Chondrocyte (in vitro differentiated cells): ENCODE data around the gene APCDD1L. TPM values are rescaled to one million over a fixed set of nuclear protein-coding genes. Genes with fewer than 3 reads are reported as not detected.

Experiments used
- DNase-seq: peaks from one replicate; pipeline ENCODE4 v3.0.0; 2021; ENCODE audit warnings: mixed read lengths, low spot score
- H3K27ac Mint-ChIP-seq: one replicate; pipeline ENCODE4 v1.8.0; 2021; ENCODE audit warnings: mild to moderate bottlenecking, moderate library complexity, mixed read lengths; ENCODE audit not compliant: unreplicated experiment
- H3K27me3 Mint-ChIP-seq: 2 replicates; pipeline ENCODE4 v1.8.0; 2021; ENCODE audit warnings: low read depth, mixed read lengths
- H3K36me3 Mint-ChIP-seq: 2 replicates; pipeline ENCODE4 v1.8.0; 2021; ENCODE audit warnings: low read depth, mixed read lengths
- H3K4me1 Mint-ChIP-seq: 2 replicates; pipeline ENCODE4 v1.8.0; 2021; ENCODE audit warnings: low read depth, mild to moderate bottlenecking, mixed read lengths
- H3K4me3 Mint-ChIP-seq: one replicate; pipeline ENCODE4 v1.8.0; 2021; ENCODE audit warnings: mild to moderate bottlenecking, moderate library complexity, mixed read lengths; ENCODE audit not compliant: unreplicated experiment
- H3K9me3 Mint-ChIP-seq: 2 replicates; pipeline ENCODE4 v1.8.0; 2021; ENCODE audit warnings: low read depth, mixed read lengths
- total RNA-seq: library from RNA; stranded (reverse); gene quantifications from 3 replicates; pipeline ENCODE4 v1.2.1, GENCODE V29; 2021
- TF ChIP-seq, protein P1 (sequence below): fragments of 200-600 bp; sonication (generic); IDR thresholded peaks from 2 replicates; pipeline ENCODE4 v1.5.0; 2021; ENCODE audit warnings: antibody characterized with exemption, mild to moderate bottlenecking, moderate library complexity

Gene APCDD1L
- total RNA-seq, 1 donor from 2014 or later = 20.7 TPM

DNA sequence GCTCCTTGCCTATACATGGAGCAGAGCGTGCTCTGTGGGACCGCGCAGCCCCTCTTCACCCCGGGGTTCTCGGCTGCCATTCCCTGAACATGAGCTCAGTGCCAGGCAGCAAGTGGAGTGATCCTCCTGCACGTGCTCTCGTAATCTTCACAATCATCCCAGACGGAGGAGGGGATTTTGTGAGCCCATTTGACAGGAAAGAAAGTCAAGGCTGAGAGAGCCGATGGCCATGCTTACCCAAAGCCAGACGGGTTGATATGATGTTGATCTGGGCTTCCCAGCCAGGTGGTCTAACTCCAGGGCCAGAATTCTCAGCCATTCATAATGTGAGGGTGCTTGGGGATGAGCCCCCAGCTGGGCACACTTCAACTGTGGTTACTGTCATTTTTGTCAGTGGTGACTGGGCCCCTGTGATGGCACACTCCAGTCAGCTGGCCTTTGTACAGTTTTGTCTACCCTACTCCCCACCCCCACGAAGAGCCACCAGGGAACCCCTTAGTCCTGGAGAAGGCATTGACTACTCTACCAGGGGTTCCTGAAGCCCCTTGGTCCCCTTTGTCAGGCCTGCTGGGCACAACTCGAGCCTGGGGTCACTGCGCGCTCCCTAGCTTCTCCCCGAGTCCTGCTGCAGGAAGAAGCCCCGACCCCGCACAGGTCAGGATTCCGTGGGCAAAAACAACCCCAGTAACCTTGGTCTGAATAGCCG is 1.5 kb downstream of the APCDD1L start:
- Mint-ChIP-seq H3K9me3 (no peaks in the 10 kb centered on the region), H3K4me3 (peak overlapping the region; percentile 54), H3K4me1 (peaks cover 55% of the 10 kb centered on the region), H3K36me3 (no peaks in the 10 kb centered on the region), H3K27me3 (no peaks in the 10 kb centered on the region), H3K27ac (peak overlapping the region; percentile 12)
- no peak for DNase-seq
- TF ChIP-seq, protein P1, sequence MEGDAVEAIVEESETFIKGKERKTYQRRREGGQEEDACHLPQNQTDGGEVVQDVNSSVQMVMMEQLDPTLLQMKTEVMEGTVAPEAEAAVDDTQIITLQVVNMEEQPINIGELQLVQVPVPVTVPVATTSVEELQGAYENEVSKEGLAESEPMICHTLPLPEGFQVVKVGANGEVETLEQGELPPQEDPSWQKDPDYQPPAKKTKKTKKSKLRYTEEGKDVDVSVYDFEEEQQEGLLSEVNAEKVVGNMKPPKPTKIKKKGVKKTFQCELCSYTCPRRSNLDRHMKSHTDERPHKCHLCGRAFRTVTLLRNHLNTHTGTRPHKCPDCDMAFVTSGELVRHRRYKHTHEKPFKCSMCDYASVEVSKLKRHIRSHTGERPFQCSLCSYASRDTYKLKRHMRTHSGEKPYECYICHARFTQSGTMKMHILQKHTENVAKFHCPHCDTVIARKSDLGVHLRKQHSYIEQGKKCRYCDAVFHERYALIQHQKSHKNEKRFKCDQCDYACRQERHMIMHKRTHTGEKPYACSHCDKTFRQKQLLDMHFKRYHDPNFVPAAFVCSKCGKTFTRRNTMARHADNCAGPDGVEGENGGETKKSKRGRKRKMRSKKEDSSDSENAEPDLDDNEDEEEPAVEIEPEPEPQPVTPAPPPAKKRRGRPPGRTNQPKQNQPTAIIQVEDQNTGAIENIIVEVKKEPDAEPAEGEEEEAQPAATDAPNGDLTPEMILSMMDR = no peak

DNA sequence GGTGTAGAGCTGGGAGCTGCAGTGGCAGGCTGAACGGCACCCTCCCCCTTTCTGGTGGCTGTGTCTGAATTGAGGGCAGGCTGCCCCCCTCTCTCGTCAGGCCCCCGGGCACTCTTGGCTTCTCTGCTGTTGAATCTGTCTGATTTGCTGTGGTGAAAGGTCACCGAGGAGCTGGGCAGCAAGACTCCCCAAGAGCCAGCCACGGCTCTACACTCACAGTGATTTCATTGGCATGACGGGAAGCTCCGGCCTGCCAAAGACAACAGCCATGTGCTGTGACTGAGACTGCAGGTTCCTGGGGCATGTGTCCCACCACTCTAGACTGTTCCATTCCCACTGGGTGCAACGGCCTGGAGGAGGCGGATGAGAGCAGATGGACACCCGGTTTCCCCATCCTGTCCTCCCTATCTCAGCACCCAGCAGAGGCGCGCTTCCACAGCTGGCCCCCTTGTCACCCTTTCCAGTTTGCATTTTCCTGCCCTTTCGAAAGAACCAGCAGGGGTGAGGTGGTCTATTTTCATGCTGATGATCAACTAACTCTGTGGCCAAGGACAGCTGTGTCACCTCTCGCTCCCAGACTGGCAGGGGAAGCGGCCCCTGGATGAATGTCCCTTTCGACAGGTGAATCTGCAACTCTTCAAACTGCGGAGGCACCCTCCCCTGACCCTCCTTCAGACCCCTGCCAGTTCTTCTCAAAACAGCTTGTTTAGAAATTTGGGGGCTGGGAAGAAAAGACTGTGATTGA is 2.2 kb downstream of the APCDD1L start:
- DNase-seq = no peak
- Mint-ChIP-seq H3K4me1 (peaks cover 55% of the 10 kb centered on the region), H3K4me3 (peak overlapping the region; percentile 54), H3K27me3 (no peaks in the 10 kb centered on the region), H3K36me3 (no peaks in the 10 kb centered on the region), H3K9me3 (no peaks in the 10 kb centered on the region), H3K27ac (peak overlapping the region; percentile 82)
- TF ChIP-seq, protein P1 = no peak

DNA sequence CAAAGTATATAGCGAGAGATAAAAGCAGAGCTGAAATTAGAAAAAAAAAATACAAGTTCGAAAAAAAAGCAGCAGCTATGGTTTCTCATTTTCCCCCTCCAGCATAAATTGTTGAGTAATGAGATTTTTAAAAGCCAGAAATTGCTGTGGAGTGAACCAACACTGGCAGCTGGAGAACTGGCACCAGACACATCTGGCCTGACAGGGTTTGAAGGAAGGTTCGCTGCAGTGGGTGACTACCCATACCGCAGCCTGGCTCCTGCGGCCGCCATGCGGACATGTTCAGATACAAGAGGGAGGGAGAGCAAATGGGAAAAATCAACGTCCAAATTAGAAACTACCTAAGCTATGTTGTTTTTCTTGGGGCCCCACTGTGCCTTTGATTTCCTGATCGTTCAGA is 3.3 kb downstream of the APCDD1L start:
- Mint-ChIP-seq H3K27ac (no peak overlapping the region), H3K36me3 (peaks cover 8% of the 10 kb centered on the region), H3K4me1 (peaks cover 48% of the 10 kb centered on the region), H3K4me3 (peak overlapping the region; percentile 17), H3K9me3 (peaks cover 3% of the 10 kb centered on the region), H3K27me3 (no peaks in the 10 kb centered on the region)
- TF ChIP-seq, protein P1 = no peak
- DNase-seq = no peak

DNA sequence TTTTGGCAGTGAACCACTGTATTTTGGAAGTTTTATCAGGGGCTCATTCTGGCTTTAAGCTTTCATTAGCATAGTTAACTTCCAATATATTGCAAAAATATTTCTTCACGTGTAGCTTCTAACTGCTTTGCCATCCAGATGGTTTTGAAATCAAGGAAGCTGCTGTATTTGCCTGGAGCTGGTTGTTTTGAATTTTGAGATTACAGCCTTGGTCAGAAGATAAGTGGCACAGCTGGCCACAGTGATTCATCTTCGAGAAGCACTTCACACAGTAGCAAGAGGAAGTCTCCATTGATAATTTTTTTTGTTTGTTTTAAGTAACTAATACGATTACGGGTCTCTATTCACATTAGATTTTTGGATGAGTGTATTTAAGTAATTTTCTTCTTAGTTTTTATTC is 3.8 kb downstream of the APCDD1L start:
- Mint-ChIP-seq H3K27ac (no peak overlapping the region), H3K4me1 (peaks cover 45% of the 10 kb centered on the region), H3K9me3 (peaks cover 8% of the 10 kb centered on the region), H3K36me3 (peaks cover 10% of the 10 kb centered on the region), H3K27me3 (no peaks in the 10 kb centered on the region), H3K4me3 (peak overlapping the region; percentile 17)
- TF ChIP-seq, protein P1 = no peak
- DNase-seq = no peak

DNA sequence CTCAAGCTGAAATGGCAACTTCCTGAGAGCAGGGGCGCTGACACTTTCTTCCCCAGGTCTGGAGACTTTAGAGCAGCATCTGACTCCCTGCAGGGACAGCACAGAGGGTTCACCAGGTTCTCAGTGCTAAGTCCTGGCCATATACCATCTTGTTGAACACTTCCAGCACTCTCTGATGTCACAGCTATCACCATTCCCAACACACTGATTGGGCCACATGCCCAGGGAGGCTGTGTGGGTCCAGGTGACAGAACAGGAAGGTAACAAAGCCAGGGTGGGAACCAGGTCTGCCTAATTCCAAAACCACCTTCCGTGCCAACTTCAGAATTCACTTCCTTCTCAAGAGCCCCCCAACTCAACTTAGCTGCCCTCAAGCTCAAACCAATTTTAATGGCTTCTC is 4.3 kb downstream of the APCDD1L start:
- H3K27ac Mint-ChIP-seq = no peak overlapping the region
- no peak overlapping the region for H3K4me3 Mint-ChIP-seq
- TF ChIP-seq, protein P1 = no peak
- H3K36me3 Mint-ChIP-seq = peaks cover 10% of the 10 kb centered on the region
- no peaks in the 10 kb centered on the region for H3K27me3 Mint-ChIP-seq
- DNase-seq = no peak
- H3K4me1 Mint-ChIP-seq = peaks cover 42% of the 10 kb centered on the region
- H3K9me3 Mint-ChIP-seq = peaks cover 12% of the 10 kb centered on the region
